GM18520 (cell line): ENCODE data around the gene MAPRE3.

Experiments used
- ATAC-seq: cut with Tn5 transposase; IDR thresholded peaks from one replicate; pipeline ENCODE4 v1.9.1; 2021; ENCODE audit not compliant: unreplicated experiment

Gene MAPRE3

GRCh38 chr2:27038631-27039339, 68.3 kb downstream of the MAPRE3 start:
- no peak for ATAC-seq

GRCh38 chr2:27039426-27039825, 69.0 kb downstream of the MAPRE3 start:
- no peak for ATAC-seq

GRCh38 chr2:27039871-27040270, 69.4 kb downstream of the MAPRE3 start:
- no peak for ATAC-seq

- no peak for ATAC-seq
Observed at GRCh38 chr2:27040282-27040681, 69.8 kb downstream of the MAPRE3 start.

DNA sequence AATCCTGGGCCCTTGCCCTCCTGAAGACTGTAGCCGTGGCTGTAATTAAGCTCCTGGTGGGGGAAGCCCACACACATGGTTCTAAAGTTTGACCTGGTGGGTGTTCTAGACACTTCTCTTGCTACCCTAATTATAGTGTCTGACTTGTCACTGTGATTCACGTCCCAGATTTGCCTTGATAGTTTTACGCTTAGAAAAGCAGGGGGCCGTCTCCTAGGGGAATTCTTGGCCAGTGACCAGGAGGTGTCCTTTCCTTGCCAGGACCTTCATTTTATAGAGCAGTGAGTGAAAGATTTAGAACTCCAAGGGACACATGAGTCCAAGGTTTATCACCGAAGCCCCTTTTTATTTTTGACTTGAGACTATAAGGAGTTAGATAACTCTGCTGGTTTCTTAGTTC, 71.3 kb downstream of the MAPRE3 start:
- no peak for ATAC-seq

DNA sequence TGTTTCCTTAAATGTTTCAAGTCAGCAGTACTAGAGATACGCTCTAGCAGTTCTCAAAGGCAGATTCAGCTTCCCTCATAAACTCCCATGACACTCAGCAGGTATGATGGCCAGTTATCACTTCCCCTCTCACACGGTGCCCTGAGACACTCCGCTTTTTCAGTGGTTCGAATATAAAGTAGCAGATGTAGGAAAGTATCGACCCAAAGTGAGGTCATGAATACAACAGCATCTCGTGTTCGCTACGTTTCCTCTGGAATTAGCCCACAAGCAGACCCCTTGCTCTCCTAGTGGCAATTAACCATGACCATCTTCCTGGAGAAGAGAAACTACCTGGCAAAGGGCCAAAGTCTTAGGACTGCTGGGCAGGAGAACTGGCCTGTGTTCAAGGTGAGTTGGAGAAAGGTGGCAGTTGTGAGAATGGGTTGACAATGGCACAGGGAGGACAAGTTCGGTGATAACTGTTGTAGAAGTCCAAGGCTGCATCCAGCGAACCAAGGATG, 71.8 kb downstream of the MAPRE3 start:
- ATAC-seq: no peak

DNA sequence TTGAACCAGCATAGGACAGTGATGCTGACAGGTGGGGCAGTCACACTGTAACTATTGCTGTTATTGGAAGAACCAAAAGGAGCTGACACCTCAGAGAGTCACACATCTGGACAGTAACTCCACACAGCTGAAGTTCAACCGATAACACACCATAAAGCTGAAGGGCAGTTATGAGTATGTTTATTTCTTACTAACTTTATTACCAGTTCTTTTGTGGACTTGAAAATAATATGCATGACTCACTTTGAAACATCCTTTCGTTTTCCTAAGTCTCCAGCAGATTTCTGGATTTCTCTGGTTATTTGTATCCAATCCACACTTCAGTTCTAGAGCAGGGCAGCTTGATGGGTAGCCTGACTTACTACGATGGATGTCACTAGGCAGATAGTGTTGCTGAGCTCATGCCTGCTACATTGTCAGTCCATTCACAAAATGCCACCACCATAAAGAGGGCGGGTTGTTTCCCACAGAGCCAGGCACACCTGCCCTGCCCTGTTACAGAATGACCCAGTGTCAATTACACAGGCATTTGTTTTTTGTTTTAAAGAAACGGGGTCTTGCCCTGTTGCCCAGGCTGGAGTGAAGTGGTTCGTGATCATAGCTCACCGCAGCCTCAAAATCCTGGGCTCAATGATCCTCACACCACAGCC, 72.7 kb downstream of the MAPRE3 start:
- no peak for ATAC-seq

GRCh38 chr2:27049422-27050280, 79.2 kb downstream of the MAPRE3 start:
- no peak for ATAC-seq

- peak; percentile 42 for ATAC-seq
Observed at GRCh38 chr2:27050281-27050995, 80.0 kb downstream of the MAPRE3 start.

DNA sequence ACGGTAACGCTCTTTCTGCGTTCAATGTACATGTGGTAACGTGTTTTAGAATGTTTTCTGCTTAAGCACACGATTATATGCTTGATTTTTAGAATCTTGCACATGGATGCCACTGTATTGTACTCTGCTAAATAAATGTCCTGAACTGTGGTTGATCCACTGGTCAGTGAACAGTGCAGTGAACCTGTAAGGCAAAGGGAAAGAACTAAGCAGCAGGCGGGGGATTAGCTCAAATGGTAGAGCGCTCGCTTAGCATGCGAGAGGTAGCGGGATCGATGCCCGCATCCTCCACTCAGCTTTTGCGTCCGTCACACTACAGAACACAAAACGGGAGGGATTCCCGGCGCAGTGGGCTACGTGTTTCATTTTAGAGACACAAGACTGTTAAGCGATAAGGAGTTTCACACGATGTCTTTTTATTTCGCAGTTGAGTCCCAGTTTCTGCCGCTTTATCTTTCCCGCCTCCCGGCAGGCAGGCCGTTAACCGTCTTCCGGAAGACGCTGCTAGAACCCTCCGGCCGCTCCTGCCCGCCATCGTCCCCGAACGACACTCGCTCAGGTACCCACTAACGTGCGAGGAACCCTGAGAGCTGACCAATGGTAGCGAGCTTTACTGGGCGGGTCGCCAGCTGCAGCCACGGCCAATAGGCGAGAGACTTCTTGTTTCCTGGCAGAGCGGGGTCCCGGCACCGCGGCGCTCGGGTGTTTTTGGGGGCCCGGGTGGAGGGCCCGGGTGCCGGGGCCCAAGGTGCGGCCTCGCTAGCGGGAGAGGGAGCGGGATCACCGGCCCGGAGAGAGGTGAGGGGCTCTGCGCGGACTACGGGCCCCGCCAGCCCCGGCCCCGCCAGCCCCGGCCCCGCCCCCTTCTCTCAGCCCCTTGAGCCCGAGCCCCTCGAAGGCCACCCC, 80.8 kb downstream of the MAPRE3 start, which contains the start of gene AGBL5:
Gene AGBL5 (plus strand): TSS at position 673 of the 906 bp plus-strand sequence. CDS start 1,291 bp downstream, outside the sequence.
- ATAC-seq: peak; percentile 51

- no peak for ATAC-seq
Observed at GRCh38 chr2:27051902-27052645, 81.6 kb downstream of the MAPRE3 start.

GRCh38 chr2:27053321-27053720, 82.9 kb downstream of the MAPRE3 start:
- no peak for ATAC-seq

GRCh38 chr2:27053776-27054175, 83.3 kb downstream of the MAPRE3 start:
- no peak for ATAC-seq

GRCh38 chr2:27054721-27055120, 84.3 kb downstream of the MAPRE3 start:
- no peak for ATAC-seq

DNA sequence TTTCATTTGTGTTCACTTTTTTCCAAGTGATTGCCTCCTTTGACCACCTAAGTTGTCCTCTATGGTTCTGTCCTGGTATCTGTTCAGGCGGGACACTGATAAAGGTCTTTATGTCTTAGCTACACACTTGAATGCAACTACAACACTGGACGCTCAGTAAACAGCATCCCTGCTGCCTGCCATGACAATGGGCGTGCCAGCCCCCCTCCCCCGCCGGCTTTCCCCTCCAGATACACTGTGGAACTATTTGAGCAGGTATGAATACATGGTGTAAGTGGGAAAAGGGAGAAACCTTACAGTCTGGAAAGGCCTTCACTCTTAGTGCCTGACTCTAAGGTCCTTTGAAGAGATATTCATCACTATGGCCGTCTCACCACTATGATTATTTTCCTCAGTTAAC, 86.7 kb downstream of the MAPRE3 start:
- no peak for ATAC-seq

DNA sequence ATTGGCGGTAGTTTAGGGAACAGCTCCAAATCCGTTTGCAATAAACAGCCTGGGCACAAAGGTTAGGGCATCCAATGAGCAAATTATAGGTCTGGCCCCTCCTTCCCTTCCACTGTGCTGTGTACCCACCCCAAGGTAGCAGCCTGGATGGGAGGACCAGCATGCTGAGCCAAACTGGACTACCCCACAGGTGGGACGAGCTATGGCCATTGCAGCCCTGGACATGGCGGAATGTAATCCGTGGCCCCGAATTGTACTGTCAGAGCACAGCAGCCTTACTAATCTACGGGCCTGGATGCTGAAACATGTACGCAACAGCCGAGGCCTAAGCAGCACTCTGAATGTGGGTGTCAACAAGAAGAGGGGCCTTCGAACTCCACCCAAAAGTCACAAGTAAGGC, 87.8 kb downstream of the MAPRE3 start:
- no peak for ATAC-seq

DNA sequence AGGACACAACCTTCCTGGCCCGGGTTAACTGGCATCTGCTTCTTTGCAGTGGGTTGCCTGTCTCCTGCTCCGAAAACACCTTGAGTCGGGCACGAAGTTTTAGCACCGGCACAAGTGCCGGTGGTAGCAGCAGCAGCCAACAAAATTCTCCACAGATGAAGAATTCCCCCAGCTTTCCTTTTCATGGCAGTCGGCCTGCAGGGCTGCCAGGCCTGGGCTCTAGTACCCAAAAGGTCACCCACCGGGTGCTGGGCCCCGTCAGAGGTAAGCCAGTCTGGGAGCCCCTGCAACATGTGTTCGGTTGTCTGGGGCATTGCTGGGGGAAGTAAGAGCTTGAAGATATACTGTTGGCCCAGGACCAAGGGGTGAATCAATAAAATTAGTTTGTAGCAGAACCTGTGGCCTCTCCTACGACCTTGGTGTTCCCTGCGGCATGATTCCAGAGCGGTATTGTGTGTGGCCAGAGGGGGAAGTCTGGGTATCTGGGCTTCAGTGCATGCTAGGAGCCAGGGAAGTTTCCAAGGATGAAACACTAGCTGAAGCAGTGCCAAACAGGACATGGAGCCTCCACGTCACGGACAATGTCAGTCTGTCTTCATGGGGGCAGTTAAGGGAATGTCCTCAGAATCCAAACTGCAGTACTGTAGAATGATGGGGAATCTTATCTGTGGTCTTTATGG, 88.8 kb downstream of the MAPRE3 start:
- no peak for ATAC-seq

- ATAC-seq: no peak
Observed at GRCh38 chr2:27060323-27060722, 89.9 kb downstream of the MAPRE3 start.

GRCh38 chr2:27065128-27065527, 94.7 kb downstream of the MAPRE3 start:
- no peak for ATAC-seq
